OCI-LY1 (cell line): Measurements from ENCODE around the gene ZNF585A.

Source experiments
- H2AFZ ChIP-seq: fragments of 200-600 bp; sonication (generic), shearing (Covaris generic); 2 replicates; pipeline ENCODE4 v1.6.0; 2014; ENCODE audit warnings: antibody characterized with exemption, mild to moderate bottlenecking, low read length
- H3F3A ChIP-seq: fragments of 200-600 bp; sonication (generic), shearing (Covaris generic); 2 replicates; pipeline ENCODE4 v1.6.0; 2014; ENCODE audit warnings: mild to moderate bottlenecking, antibody characterized with exemption, low read length, moderate library complexity; ENCODE audit not compliant: insufficient read depth
- H3K27ac ChIP-seq: fragments of 200-600 bp; sonication (generic); 2 replicates; pipeline ENCODE4 v1.5.1; 2014; ENCODE audit warnings: low read length, mixed run types, mild to moderate bottlenecking, low read depth; ENCODE audit not compliant: poor library complexity, severe bottlenecking
- H3K27me3 ChIP-seq: fragments of 200-600 bp; sonication (generic); 2 replicates; pipeline ENCODE4 v1.6.0; 2014; ENCODE audit warnings: antibody characterized with exemption, mild to moderate bottlenecking, low read length, moderate library complexity; ENCODE audit not compliant: insufficient read depth
- H3K36me3 ChIP-seq: fragments of 200-600 bp; sonication (generic); 2 replicates; pipeline ENCODE4 v1.6.1; 2014; ENCODE audit warnings: mild to moderate bottlenecking, antibody characterized with exemption, low read length, moderate library complexity, mixed read lengths; ENCODE audit not compliant: insufficient read depth
- H3K4me1 ChIP-seq: fragments of 200-600 bp; sonication (generic); 2 replicates; pipeline ENCODE4 v1.5.1; 2014; ENCODE audit warnings: mild to moderate bottlenecking, low read length, moderate library complexity; ENCODE audit not compliant: insufficient read depth, severe bottlenecking
- H3K4me2 ChIP-seq: fragments of 200-600 bp; sonication (generic), shearing (Covaris generic); 2 replicates; pipeline ENCODE4 v1.6.1; 2014; ENCODE audit warnings: low read length
- H3K4me3 ChIP-seq: fragments of 200-600 bp; sonication (generic); 2 replicates; pipeline ENCODE4 v1.5.1; 2014; ENCODE audit warnings: low read length, low read depth, mild to moderate bottlenecking, mixed read lengths; ENCODE audit not compliant: poor library complexity, severe bottlenecking
- H3K79me2 ChIP-seq: fragments of 200-600 bp; shearing (Covaris generic); 2 replicates; pipeline ENCODE4 v1.6.1; 2016; ENCODE audit warnings: mixed run types, low read length, mixed read lengths; ENCODE audit not compliant: insufficient read depth
- H3K9ac ChIP-seq: fragments of 200-600 bp; sonication (generic), shearing (Covaris generic); 2 replicates; pipeline ENCODE4 v1.6.1; 2014; ENCODE audit warnings: mild to moderate bottlenecking, low read length, mixed read lengths
- H3K9me2 ChIP-seq: fragments of 200-600 bp; sonication (generic), shearing (Covaris generic); 2 replicates; pipeline ENCODE4 v1.6.1; 2014; ENCODE audit warnings: low read depth, mild to moderate bottlenecking, low read length, mixed read lengths
- H3K9me3 ChIP-seq: fragments of 200-600 bp; shearing (Covaris generic); 2 replicates; pipeline ENCODE4 v1.6.1; 2014; ENCODE audit warnings: low read length, mixed read lengths
- H4K20me1 ChIP-seq: fragments of 200-600 bp; sonication (generic), shearing (Covaris generic); 2 replicates; pipeline ENCODE4 v1.6.0; 2016; ENCODE audit warnings: mild to moderate bottlenecking, low read length; ENCODE audit not compliant: insufficient read depth
- EZH2 ChIP-seq: fragments of 200-600 bp; sonication (generic), shearing (Covaris generic); IDR thresholded peaks from 2 replicates; pipeline ENCODE4 v1.8.0; 2017; ENCODE audit warnings: borderline replicate concordance, mixed run types, mild to moderate bottlenecking, antibody characterized with exemption, low read length, moderate library complexity, mixed read lengths
- TF ChIP-seq, protein P1 (sequence below): fragments of 200-600 bp; sonication (generic), shearing (Covaris generic); IDR thresholded peaks from 2 replicates; pipeline ENCODE4 v1.5.1; 2017; ENCODE audit warnings: mild to moderate bottlenecking, antibody characterized with exemption, low read length, moderate library complexity, mixed read lengths

The ZNF585A gene

DNA sequence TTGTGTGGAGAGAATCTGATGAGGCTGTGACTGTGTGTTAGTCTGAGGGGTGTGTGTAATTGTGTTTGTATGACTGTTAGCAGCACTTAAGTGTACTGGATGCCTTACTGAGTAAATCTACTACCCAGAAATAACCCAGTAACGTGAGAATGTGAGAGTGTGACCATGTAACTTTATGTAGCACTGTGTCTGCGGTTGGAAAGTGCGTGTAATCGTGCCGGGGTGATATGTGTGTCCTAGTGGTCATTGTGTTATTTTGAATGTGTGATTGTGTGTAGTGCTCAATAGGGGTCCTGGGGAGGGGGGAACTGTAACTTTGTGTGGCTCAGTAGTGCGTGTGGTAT, 46.1 kb upstream of the ZNF585A start:
- no peaks in the 10 kb centered on the region for H3K9me2 ChIP-seq
- H3K27ac ChIP-seq, result peak overlapping the region; percentile 77
- H3K27me3 ChIP-seq, result no peaks in the 10 kb centered on the region
- TF ChIP-seq, protein P1, sequence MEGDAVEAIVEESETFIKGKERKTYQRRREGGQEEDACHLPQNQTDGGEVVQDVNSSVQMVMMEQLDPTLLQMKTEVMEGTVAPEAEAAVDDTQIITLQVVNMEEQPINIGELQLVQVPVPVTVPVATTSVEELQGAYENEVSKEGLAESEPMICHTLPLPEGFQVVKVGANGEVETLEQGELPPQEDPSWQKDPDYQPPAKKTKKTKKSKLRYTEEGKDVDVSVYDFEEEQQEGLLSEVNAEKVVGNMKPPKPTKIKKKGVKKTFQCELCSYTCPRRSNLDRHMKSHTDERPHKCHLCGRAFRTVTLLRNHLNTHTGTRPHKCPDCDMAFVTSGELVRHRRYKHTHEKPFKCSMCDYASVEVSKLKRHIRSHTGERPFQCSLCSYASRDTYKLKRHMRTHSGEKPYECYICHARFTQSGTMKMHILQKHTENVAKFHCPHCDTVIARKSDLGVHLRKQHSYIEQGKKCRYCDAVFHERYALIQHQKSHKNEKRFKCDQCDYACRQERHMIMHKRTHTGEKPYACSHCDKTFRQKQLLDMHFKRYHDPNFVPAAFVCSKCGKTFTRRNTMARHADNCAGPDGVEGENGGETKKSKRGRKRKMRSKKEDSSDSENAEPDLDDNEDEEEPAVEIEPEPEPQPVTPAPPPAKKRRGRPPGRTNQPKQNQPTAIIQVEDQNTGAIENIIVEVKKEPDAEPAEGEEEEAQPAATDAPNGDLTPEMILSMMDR, result no peak
- no peak for TF ChIP-seq EZH2
- peaks cover 19% of the 10 kb centered on the region for H3K79me2 ChIP-seq
- peak overlapping the region; percentile 95 for H3K4me3 ChIP-seq
- H3K9ac ChIP-seq, result peak overlapping the region; percentile 96
- H3K36me3 ChIP-seq, result peaks cover 42% of the 10 kb centered on the region
- H3K4me1 ChIP-seq, result peaks cover 9% of the 10 kb centered on the region
- no peaks in the 10 kb centered on the region for H4K20me1 ChIP-seq
- H2AFZ ChIP-seq, result no peak overlapping the region
- no peaks in the 10 kb centered on the region for H3F3A ChIP-seq
- peaks cover 13% of the 10 kb centered on the region for H3K9me3 ChIP-seq
- H3K4me2 ChIP-seq, result peak overlapping the region; percentile 91

DNA sequence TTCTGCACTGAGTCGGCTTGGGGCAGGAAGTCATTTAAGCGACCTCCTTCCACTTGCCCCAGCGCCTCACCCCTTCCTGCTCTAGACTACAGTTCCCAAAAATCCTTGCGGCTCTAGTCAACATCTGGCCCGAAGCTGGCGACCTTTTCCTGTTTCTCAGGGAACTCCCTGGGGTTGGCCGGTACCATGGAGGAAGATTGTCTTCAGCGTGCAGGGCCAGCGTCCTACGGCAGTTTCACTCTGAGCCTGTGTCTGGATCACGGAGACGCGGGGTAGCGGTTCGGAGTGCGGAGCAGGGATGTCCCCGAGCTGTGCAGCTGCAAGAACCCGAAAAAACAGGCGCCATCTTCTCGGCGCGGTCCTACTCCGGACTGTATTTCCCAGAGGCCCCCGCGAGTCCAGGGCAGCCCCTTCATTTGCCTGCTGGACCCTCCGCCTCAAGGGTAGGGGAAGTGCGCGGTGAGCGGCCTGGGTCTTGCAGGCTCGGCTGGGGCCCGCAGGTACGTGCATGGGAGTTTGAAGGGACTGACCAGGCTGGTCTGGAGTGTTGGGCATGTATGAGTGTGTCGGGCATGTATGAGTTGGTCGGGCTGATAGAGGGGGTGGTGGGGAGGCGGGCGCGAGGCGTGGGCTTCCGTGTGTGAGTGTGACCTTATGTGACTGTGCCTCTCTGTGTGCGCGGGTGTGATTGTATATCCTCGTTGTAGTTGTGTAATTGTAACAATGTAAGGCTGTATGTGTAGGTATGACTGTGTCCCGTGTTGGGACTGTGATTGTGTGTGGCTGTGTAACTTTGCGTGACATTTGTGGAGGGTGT, 45.5 kb upstream of the ZNF585A start, which contains the start of gene ZNF383:
Gene ZNF383 (plus strand): TSS at position 440 of the 817 bp plus-strand sequence. CDS start 12,240 bp downstream, outside the sequence.
- H3K9me3 ChIP-seq, result peaks cover 11% of the 10 kb centered on the region
- H3K4me1 ChIP-seq, result peaks cover 9% of the 10 kb centered on the region
- peaks cover 37% of the 10 kb centered on the region for H3K36me3 ChIP-seq
- H3K9ac ChIP-seq, result peak within 1 kb of the TSS; percentile 96
- no peaks in the 10 kb centered on the region for H3K27me3 ChIP-seq
- no peak within 1 kb of the TSS for H2AFZ ChIP-seq
- H3F3A ChIP-seq, result no peaks in the 10 kb centered on the region
- H3K79me2 ChIP-seq, result peaks cover 19% of the 10 kb centered on the region
- H4K20me1 ChIP-seq, result no peaks in the 10 kb centered on the region
- H3K4me3 ChIP-seq, result peak within 1 kb of the TSS; percentile 95
- H3K4me2 ChIP-seq, result peak within 1 kb of the TSS; percentile 91
- H3K27ac ChIP-seq, result peak within 1 kb of the TSS; percentile 77
- no peaks in the 10 kb centered on the region for H3K9me2 ChIP-seq
- TF ChIP-seq, protein P1, result no peak
- TF ChIP-seq EZH2, result no peak

GRCh38 chr19:37217480-37217774, 44.9 kb upstream of the ZNF585A start:
- H3K9me3 ChIP-seq, result peaks cover 6% of the 10 kb centered on the region
- H2AFZ ChIP-seq, result no peak overlapping the region
- no peaks in the 10 kb centered on the region for H4K20me1 ChIP-seq
- peak overlapping the region; percentile 96 for H3K9ac ChIP-seq
- peak overlapping the region; percentile 91 for H3K4me2 ChIP-seq
- no peaks in the 10 kb centered on the region for H3K9me2 ChIP-seq
- H3K27ac ChIP-seq, result peak overlapping the region; percentile 77
- no peak for TF ChIP-seq EZH2
- TF ChIP-seq, protein P1, result no peak
- H3K4me3 ChIP-seq, result peak overlapping the region; percentile 95
- no peaks in the 10 kb centered on the region for H3K27me3 ChIP-seq
- no peaks in the 10 kb centered on the region for H3F3A ChIP-seq
- peaks cover 31% of the 10 kb centered on the region for H3K36me3 ChIP-seq
- H3K4me1 ChIP-seq, result peaks cover 9% of the 10 kb centered on the region
- H3K79me2 ChIP-seq, result peaks cover 19% of the 10 kb centered on the region
